SKM-1 treated with dmso at 0.1 percent for 144 hours (cell line): ENCODE results near the gene TLE4.
A peak's percentile ranks its signal among the peaks of the same experiment; 100 is the strongest.

Experiments used
- DNase-seq: peaks from one replicate; lab custom pipeline; 2025; ENCODE audit not compliant: unreplicated experiment; lab: John Stamatoyannopoulos, UW

The TLE4 gene

DNA sequence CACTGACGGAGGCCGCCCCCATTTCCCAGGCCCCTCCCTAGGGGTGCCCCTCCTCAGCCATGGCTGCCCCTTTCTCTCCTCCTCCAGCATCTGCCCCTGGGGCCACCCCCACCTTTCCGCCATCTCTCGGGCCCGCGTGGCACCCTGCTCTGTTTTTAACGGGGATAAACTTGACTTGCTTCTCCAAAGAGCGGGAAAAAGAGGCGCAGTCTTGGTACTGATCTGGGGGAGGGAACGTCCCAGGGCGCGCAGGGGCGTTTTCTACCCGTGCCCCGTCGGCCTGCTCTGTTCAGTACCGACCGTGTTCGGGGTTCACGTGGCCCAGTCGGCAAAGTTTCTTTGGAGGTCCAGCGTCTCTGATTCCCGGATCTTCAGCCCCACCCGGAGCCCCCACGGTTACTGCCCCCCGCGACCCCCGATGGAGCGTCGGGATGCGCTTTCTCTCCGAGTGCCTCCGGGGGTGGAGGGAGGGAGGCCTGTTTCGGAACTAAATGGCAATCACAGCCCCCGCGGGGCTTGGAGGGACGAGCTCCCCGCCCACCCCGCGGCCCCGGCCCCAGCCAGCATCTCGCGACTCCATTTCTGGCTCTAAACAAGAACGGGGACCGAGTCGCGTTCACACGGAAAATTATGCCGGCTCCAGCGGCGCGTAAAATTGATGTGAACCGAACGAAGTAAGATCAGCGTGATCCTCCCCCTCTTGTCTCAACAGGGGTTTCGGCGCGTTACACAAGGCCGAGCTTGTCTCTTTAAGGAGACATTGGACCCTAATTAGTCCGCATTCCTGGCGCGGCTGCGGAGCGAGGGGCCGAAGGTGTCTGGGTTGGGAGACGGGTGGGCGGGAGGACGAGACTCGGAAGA, 1.1 kb upstream of the TLE4 start:
- no peak for DNase-seq

DNA sequence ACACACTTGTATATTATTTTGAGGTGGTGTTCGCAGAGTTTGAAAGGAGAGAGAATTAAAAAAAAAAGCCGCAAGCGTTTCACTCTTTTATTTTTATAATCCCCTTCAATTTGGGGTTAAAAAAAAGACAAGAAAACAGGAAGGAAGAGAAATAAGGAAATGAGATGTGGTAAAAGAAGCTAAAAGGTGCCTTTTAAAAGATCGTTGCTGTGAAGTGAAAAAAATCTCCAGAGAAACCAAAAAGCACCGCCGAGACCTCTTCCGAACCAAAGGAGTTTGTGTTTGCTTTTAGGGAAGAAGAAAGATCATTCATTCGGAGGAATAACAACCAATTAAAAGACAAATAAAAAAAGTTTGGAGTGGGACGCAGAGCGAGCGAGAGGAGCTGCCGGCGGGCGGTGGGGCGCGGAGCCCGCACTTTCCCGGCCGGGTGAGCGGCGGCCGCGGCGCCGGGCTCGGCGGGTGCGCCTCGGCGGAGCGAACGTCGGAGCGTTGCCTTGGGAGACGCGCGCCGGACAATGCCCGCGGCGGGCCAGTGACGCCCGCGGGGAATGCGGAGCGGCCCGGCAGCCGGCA, 355 bp downstream of the TLE4 start:
- peak; percentile 55 for DNase-seq

DNA sequence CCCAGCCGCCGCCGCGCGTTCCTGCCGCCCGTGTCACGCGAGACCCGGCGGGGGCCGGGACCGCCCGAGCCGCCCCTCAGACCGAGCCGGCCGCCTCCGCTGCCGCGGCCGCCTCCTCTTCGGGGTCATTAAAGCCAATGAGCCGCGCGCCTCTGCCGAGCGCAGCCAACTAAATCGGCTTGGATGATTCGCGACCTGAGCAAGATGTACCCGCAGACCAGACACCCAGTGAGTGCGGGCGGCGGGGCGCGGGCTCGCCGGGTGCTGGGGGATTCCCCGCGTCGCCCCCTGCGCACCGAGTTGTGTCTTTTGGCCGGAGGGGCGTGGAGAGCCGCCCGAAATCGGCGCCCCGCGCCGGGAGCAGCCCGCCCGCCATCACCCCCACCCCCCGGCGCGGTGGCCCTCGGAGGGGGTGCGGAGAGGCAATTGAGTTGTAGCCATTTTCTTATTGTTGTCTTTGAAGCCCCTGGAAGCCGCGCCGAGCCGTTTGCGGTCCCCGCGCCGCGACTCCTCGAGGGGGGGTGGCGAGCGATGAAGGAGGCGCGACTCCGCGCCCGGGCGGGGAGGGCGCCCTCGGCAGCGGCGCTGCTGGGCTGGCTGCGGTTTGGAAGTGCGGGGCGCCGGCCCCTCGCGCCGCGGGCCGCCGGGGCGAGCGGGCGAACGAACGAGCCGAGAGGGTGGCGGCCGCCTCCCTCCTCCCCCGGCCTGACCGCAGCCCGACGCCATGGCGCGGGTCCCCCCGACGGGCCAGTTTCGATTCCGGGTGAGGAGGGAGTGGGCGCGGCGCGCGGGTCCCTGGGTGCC, 1.0 kb downstream of the TLE4 start:
- no peak for DNase-seq

GRCh38 chr9:79573412-79573923, 1.7 kb downstream of the TLE4 start:
- DNase-seq: no peak

DNA sequence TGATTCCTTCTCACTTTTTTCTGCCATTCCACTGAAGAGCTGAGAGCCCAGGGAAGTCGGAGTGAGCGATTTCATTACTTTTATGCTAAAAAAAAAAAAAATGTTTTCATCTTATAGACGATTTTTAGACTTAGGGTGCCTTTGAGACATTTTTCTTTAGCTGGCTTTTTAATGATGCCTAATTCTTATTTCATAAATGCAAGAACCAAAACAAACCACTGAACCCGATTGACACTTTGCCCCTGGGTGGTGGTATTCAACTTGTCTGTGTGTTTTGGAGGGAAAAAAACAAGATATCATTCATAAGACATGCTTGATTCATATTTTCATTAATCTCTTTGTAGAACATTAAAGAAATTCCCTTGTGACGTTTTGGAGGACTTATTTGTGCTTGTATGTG, 2.4 kb downstream of the TLE4 start:
- DNase-seq: no peak

DNA sequence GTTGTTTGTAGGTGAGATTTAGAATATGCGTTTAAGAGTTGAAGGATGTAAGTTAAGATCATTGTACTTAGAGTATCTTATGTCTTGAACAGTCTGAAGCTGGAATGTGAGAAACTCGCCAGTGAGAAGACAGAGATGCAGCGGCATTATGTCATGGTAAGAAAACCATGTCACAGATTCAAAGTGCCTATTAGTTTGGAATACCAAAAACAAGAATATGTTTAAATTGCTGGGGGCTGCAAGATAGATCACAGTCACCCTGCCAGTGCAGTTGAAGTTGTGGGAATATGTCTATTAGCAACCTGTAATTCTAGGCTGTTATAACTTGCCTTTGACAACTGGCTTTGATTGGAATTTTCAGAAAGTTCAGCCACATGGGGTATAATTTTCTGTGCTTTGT, 3.0 kb downstream of the TLE4 start:
- DNase-seq: no peak

GRCh38 chr9:79575547-79575946, 3.8 kb downstream of the TLE4 start:
- DNase-seq: no peak

DNA sequence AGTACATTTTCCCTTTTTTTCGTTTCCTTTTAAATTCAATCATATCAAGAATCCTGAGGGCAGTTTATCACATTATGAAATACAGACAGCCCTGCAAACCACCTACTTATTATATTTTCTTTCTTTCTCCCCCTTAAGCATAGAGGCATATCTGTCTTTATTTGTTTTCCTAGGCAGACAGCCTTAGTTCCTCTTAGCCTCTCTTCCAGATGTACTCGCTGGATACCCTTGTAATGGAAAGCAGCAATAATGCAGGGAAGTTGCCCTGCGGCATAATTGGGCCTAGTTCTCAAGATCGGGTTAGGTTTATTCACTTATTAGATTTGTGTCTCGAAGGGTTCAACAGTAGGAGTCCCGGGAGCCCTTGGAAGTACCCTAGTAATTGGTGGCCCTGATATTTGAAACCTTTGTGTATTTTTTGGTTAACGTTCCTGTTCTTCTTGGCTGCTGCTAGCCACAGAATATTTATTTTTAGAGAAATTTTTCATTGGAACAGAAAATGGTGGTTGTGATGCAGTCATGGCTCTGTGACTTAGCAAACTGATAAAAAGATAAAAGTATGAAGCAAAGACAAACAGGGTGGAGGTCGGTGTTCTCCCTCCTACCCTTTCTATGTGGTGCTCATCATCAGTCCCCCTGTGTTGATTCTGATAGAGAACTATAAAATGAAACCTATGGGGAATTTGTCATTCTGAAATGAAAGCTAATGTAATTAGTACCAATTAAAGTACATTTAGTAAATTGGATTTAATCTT, 6.4 kb downstream of the TLE4 start:
- no peak for DNase-seq

GRCh38 chr9:79578891-79579290, 7.1 kb downstream of the TLE4 start:
- DNase-seq: no peak

- DNase-seq: no peak
Observed at GRCh38 chr9:79579624-79580023, 7.9 kb downstream of the TLE4 start.

GRCh38 chr9:79580055-79580454, 8.3 kb downstream of the TLE4 start:
- no peak for DNase-seq

DNA sequence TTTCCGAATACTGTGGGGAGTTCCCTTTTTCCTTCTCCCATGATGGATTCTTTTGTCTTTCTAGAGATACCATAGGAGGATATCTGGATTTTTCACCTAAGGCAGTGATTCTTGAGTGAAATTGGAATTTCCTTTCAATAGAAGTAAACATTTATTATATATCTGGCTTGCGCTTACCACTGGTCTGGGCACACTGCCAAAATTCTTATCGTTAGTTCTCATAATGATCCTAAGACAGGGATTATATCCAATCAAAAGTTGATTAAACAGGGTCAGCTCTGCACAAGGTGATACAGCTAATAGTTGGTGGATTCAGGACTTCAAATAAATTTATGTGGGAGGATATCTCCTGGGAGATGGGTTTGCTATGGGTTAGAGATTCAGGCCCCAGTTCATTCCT, 9.6 kb downstream of the TLE4 start:
- DNase-seq: no peak

DNA sequence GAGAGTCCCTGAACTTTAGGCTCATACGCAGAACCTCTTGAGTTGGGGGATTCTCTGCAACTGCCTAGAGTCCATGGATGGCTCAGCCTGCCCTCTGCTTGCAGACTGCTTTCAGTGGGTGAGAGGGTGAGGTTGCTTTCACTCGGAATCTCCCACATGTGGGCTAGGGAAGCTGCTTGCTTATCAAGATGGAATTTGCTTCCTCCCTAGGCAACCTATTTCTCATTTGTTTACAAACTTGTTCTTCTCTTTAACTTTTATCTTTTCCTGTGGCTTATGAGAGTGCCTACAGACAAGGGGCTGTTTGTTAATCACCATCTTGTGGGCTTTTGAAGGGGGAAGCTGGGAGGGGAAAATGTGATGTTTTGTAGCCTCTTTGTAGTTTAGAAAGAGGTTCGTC, 10.0 kb downstream of the TLE4 start:
- no peak for DNase-seq

DNA sequence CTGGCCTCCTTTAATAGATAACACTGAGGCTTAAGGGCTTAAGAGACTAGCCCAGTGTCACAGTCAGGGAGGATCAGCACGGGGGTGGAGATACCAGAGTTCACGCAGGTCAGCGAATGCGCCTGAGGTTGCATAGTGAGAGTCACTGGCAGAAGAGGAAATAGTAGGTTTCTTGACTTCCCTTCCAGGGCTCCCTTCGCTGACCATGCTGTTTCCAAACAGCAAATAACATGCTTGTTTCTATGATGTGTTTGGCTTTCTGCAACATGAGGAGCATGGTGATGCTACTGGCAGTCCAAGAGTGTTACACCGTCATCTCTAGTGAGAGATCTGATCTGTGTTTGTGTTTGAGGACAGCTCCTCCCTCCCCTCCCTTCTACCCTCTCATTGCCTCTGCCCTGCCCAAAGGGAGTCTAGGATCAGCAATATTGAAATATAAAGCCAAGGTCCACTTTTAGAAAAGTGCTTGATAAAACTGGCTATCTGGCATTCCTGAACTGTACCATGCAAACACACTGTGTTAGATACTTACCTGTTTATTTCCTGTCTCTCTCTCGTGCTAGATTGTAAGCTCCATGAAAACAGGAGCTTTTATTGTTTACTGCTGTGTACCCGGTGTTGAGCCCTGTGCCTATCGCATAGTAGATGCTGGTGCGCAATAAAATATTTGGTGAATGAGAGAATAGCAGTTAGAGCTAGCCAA, 12.3 kb downstream of the TLE4 start:
- peak; percentile 69 for DNase-seq

DNA sequence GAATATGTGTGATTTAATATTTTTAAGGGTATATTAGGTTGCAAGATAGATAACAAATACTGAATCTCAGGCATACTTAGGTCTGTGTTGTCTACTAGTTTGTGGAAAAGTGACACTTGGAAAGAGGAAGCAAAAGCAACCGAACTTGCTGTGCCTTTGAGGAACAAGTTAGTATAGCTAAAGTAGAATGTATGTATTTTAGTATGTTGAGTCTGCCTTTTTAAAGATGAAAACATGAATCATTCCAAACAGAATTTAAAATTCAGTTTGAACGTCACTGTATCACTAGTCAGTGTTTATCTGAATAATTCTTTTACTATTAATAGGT, 12.9 kb downstream of the TLE4 start:
- no peak for DNase-seq

DNA sequence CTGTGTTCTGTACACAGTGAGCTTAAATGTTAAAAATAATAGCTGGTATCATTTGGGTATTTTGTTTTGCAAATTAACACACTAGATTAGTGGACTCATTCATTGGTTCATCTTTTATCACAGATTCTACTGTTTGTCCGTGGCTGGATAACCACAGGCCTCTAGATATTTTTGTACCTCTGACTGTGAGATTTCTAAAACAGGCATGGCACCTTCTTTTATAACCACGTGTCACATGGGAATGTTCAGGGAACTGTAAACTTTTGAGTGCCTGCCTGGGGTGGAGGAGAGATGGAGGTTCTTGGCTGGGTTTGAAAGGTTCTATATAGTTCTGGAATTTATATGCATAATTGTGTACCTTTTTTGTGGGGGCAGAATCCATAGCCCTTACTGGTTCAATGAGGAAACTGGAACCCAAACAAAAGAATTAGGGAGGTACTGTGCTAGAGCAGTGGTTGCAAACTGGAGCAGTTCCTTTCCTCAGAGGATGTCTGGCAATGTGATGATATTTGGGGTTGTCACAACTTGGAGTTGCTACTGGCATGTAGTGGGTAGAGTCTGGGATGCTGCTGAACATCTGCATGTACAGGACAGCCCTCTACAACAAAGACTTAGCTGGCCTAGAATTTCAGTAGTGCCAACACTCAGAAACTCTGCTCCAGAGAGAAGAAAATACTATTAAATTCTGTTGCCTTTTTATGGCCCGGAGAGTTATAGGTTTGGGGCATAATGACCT, 16.9 kb downstream of the TLE4 start:
- no peak for DNase-seq

- DNase-seq: no peak
Observed at GRCh38 chr9:79591458-79591857, 19.7 kb downstream of the TLE4 start.

DNA sequence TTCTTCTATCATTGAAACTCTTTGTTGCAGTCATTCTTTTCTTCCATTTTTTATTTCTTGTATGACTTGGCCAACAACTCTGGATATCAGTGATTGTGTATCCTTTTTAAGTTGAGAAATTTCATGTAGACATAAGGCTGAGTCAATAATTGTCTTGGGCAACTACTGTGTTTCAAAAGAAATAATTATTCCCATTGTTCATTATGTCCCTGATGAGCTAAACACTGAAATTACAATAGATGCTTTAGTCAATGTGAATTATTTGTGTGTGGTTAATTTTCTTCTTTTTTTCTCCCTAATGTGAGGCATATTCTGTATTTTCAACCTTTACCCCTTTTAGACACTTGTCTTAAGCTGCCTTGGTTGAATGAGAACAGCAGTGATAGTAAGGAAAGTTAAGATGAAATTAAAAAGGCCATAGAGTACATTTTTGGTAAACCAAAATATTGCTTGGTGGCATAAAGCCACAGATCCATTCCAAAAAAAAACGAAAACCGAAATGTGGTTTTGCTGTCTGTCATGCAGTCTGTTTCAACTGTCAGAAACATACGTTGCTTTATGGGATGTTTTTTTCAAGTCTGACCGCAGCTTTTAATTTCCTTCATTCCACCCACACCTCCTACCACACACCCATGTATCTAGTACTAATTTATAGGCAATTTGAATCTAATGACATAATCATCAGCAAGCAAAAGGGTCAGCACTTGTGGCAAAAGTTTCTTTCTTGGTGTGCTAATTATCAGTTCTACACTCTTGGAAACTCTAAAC, 21.1 kb downstream of the TLE4 start:
- DNase-seq: no peak
